Prostate gland (tissue), 2 donors: ENCODE data around the gene RRP8.

Experiments used
- POLR2A ChIP-seq: fragments of 450-650 bp; IDR thresholded peaks from one replicate; pipeline ENCODE4 v1.6.1; 2016; ENCODE audit warnings: antibody characterized with exemption, mild to moderate bottlenecking
- POLR2AphosphoS5 ChIP-seq: sonication (generic); formaldehyde crosslinking; IDR thresholded peaks from one replicate; pipeline ENCODE4 v1.6.1; 2017; ENCODE audit warnings: antibody characterized with exemption
- TF ChIP-seq, protein P1 (sequence below), 4 experiments: fragments of 200-600 bp in 2 of 4; fragments of 450-650 bp in 2 of 4; sonication (generic) in 2 of 4; IDR thresholded peaks; 1 replicate in 3 of 4; 2 replicates in 1 of 4; pipeline ENCODE4 v1.5.1; 2016 to 2019; ENCODE audit warnings: antibody characterized with exemption in 4 of 4, mild to moderate bottlenecking in 2 of 4, moderate library complexity in 2 of 4

DNA sequence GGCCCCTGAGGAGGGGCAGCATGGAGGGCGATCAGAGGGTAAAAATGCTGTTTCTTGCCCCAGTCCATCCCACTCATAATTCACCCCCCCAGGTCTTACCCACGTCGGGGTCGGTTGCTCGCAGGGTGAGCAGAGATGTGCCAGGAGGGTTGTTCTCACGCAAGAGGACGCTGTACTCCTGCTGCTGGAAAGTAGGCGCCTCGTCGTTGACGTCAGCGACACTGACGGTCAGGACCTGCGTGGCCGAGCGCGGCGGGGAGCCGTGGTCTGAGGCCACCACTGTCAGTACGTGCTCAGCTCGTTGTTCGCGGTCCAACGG, 26.1 kb upstream of the RRP8 start:
- TF ChIP-seq, protein P1, sequence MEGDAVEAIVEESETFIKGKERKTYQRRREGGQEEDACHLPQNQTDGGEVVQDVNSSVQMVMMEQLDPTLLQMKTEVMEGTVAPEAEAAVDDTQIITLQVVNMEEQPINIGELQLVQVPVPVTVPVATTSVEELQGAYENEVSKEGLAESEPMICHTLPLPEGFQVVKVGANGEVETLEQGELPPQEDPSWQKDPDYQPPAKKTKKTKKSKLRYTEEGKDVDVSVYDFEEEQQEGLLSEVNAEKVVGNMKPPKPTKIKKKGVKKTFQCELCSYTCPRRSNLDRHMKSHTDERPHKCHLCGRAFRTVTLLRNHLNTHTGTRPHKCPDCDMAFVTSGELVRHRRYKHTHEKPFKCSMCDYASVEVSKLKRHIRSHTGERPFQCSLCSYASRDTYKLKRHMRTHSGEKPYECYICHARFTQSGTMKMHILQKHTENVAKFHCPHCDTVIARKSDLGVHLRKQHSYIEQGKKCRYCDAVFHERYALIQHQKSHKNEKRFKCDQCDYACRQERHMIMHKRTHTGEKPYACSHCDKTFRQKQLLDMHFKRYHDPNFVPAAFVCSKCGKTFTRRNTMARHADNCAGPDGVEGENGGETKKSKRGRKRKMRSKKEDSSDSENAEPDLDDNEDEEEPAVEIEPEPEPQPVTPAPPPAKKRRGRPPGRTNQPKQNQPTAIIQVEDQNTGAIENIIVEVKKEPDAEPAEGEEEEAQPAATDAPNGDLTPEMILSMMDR (IDR thresholded peaks at IDR 0.05), result no peak
- TF ChIP-seq POLR2A, result no peak
- no peak for TF ChIP-seq POLR2AphosphoS5
